Astrocyte (in vitro differentiated cells and primary cell): ENCODE data around the gene WASF2.

Experiments
- EZH2 ChIP-seq: IDR thresholded peaks from 2 replicates; pipeline ENCODE4 v1.6.1; 2012; ENCODE audit warnings: mild to moderate bottlenecking, low read length, inconsistent platforms; ENCODE audit not compliant: insufficient read depth
- TF ChIP-seq, protein P1 (sequence below): IDR thresholded peaks from 2 replicates; pipeline ENCODE4 v1.5.1; 2011; ENCODE audit warnings: low read depth, mild to moderate bottlenecking, inconsistent platforms, low read length, moderate library complexity; ENCODE audit not compliant: insufficient read depth

DNA sequence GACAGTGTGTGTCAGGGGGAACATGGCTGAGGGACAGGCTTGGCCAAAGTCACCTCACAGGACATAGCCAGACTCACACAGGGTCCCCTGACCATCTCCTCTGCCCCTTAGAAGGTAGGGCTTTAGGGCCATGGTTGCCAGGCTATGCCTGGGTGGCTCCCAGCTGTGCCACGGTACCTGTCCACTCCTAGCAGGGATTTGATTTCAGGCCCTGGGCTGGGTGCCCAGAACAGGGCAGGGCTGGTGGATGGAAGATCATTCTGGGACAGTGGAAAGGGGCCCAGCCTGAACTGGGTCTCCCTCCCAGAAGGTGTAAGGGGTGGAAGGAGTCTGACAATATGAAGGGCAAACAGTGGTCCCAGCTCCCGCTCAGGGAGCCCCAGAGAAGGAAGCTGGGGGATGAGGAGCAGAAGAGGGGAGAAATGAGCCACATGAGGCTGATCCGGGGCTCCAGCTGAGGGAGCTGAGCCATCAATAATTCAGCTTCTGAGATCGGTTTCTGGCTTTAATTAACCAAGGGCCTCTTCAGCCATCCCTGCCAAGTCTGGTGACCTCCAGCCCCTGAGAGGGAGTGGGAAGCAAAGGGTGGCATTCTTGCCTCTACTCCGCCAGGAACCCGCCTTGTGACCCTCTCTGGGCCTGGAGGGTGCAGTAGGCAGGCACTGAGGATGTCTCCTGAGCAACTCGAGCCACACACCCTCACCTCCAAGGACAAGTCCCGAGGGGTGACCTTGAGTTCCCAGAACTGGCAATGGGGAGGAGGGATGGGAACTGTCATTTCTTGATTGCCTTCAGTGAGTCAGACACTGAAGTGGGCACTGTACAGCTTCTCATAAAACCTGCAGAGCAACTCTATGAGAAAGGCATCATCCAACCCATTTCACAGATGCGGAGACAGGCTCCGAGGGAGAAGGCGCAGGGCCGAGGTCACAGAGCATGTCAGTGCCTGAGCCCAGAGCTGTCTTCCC is 108.9 kb downstream of the WASF2 start:
- TF ChIP-seq, protein P1, sequence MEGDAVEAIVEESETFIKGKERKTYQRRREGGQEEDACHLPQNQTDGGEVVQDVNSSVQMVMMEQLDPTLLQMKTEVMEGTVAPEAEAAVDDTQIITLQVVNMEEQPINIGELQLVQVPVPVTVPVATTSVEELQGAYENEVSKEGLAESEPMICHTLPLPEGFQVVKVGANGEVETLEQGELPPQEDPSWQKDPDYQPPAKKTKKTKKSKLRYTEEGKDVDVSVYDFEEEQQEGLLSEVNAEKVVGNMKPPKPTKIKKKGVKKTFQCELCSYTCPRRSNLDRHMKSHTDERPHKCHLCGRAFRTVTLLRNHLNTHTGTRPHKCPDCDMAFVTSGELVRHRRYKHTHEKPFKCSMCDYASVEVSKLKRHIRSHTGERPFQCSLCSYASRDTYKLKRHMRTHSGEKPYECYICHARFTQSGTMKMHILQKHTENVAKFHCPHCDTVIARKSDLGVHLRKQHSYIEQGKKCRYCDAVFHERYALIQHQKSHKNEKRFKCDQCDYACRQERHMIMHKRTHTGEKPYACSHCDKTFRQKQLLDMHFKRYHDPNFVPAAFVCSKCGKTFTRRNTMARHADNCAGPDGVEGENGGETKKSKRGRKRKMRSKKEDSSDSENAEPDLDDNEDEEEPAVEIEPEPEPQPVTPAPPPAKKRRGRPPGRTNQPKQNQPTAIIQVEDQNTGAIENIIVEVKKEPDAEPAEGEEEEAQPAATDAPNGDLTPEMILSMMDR: no peak
- TF ChIP-seq EZH2: no peak
